Measurements from ENCODE around the gene GRM1. TPM values are rescaled to one million over a fixed set of nuclear protein-coding genes. Genes with fewer than 3 reads are reported as not detected.

GRM1 gene
- total and polyA plus RNA-seq, 2 experiments from 2014 or later: 0.29 to 0.63 TPM

- TF ChIP-seq CTCF (conservative IDR thresholded peaks at IDR 0.05; ENCODE audit: low read depth in 2 of 2) (no peak), POLR2AphosphoS5 (IDR thresholded peaks at IDR 0.05; ENCODE audit: low read depth) (no peak), STAT1 (IDR thresholded peaks at IDR 0.05; ENCODE audit: unreplicated experiment) (no peak), ZNF331 (CRISPR knock-in tag; IDR thresholded peaks at IDR 0.05; ENCODE audit: low read depth) (no peak), CREB1 (CRISPR knock-in tag; IDR thresholded peaks at IDR 0.05; ENCODE audit: low read depth) (no peak), EZH2phosphoT487 (IDR thresholded peaks at IDR 0.05; ENCODE audit: unreplicated experiment) (no peak)
- TF ChIP-seq, protein P1, sequence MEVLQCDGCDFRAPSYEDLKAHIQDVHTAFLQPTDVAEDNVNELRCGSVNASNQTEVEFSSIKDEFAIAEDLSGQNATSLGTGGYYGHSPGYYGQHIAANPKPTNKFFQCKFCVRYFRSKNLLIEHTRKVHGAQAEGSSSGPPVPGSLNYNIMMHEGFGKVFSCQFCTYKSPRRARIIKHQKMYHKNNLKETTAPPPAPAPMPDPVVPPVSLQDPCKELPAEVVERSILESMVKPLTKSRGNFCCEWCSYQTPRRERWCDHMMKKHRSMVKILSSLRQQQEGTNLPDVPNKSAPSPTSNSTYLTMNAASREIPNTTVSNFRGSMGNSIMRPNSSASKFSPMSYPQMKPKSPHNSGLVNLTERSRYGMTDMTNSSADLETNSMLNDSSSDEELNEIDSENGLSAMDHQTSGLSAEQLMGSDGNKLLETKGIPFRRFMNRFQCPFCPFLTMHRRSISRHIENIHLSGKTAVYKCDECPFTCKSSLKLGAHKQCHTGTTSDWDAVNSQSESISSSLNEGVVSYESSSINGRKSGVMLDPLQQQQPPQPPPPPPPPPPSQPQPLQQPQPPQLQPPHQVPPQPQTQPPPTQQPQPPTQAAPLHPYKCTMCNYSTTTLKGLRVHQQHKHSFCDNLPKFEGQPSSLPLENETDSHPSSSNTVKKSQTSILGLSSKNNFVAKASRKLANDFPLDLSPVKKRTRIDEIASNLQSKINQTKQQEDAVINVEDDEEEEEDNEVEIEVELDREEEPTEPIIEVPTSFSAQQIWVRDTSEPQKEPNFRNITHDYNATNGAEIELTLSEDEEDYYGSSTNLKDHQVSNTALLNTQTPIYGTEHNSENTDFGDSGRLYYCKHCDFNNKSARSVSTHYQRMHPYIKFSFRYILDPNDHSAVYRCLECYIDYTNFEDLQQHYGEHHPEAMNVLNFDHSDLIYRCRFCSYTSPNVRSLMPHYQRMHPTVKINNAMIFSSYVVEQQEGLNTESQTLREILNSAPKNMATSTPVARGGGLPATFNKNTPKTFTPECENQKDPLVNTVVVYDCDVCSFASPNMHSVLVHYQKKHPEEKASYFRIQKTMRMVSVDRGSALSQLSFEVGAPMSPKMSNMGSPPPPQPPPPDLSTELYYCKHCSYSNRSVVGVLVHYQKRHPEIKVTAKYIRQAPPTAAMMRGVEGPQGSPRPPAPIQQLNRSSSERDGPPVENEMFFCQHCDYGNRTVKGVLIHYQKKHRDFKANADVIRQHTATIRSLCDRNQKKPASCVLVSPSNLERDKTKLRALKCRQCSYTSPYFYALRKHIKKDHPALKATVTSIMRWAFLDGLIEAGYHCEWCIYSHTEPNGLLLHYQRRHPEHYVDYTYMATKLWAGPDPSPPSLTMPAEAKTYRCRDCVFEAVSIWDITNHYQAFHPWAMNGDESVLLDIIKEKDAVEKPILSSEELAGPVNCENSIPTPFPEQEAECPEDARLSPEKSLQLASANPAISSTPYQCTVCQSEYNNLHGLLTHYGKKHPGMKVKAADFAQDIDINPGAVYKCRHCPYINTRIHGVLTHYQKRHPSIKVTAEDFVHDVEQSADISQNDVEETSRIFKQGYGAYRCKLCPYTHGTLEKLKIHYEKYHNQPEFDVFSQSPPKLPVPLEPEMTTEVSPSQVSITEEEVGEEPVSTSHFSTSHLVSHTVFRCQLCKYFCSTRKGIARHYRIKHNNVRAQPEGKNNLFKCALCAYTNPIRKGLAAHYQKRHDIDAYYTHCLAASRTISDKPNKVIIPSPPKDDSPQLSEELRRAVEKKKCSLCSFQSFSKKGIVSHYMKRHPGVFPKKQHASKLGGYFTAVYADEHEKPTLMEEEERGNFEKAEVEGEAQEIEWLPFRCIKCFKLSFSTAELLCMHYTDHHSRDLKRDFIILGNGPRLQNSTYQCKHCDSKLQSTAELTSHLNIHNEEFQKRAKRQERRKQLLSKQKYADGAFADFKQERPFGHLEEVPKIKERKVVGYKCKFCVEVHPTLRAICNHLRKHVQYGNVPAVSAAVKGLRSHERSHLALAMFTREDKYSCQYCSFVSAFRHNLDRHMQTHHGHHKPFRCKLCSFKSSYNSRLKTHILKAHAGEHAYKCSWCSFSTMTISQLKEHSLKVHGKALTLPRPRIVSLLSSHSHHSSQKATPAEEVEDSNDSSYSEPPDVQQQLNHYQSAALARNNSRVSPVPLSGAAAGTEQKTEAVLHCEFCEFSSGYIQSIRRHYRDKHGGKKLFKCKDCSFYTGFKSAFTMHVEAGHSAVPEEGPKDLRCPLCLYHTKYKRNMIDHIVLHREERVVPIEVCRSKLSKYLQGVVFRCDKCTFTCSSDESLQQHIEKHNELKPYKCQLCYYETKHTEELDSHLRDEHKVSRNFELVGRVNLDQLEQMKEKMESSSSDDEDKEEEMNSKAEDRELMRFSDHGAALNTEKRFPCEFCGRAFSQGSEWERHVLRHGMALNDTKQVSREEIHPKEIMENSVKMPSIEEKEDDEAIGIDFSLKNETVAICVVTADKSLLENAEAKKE (CRISPR knock-in tag; IDR thresholded peaks at IDR 0.05): no peak
- TF ChIP-seq, protein P2, sequence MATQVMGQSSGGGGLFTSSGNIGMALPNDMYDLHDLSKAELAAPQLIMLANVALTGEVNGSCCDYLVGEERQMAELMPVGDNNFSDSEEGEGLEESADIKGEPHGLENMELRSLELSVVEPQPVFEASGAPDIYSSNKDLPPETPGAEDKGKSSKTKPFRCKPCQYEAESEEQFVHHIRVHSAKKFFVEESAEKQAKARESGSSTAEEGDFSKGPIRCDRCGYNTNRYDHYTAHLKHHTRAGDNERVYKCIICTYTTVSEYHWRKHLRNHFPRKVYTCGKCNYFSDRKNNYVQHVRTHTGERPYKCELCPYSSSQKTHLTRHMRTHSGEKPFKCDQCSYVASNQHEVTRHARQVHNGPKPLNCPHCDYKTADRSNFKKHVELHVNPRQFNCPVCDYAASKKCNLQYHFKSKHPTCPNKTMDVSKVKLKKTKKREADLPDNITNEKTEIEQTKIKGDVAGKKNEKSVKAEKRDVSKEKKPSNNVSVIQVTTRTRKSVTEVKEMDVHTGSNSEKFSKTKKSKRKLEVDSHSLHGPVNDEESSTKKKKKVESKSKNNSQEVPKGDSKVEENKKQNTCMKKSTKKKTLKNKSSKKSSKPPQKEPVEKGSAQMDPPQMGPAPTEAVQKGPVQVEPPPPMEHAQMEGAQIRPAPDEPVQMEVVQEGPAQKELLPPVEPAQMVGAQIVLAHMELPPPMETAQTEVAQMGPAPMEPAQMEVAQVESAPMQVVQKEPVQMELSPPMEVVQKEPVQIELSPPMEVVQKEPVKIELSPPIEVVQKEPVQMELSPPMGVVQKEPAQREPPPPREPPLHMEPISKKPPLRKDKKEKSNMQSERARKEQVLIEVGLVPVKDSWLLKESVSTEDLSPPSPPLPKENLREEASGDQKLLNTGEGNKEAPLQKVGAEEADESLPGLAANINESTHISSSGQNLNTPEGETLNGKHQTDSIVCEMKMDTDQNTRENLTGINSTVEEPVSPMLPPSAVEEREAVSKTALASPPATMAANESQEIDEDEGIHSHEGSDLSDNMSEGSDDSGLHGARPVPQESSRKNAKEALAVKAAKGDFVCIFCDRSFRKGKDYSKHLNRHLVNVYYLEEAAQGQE (IDR thresholded peaks at IDR 0.05; ENCODE audit: unreplicated experiment): no peak
- Histone ChIP-seq H4K20me1 (replicated peaks; ENCODE audit: insufficient read depth) (no peaks in the 10 kb centered on the region), H3K4me2 (no peak overlapping the region), H3K4me1 (ENCODE audit: insufficient read depth) (no peaks in the 10 kb centered on the region), H3K27me3 (ENCODE audit: insufficient read depth) (no peaks in the 10 kb centered on the region), H3F3A (replicated peaks; ENCODE audit: low read depth) (no peaks in the 10 kb centered on the region), H3K79me2 (replicated peaks; ENCODE audit: insufficient read depth) (no peaks in the 10 kb centered on the region), H3K27ac (ENCODE audit: low read depth) (no peak overlapping the region), H3K36me3 (ENCODE audit: insufficient read depth) (no peaks in the 10 kb centered on the region), H3K9me2 (ENCODE audit: insufficient read depth) (no peaks in the 10 kb centered on the region), H3K4me3 (no peak overlapping the region), H2AFZ (no peak overlapping the region)
- Mint-ChIP-seq H3K4me1 (no peaks in the 10 kb centered on the region; the same call in 2 of the 3 replicates), H3K4me3 (no peak overlapping the region), H3K9me3 (no peaks in the 10 kb centered on the region), H3K36me3 (ENCODE audit: low read depth) (no peaks in the 10 kb centered on the region), H3K27me3 (ENCODE audit: insufficient read depth, low read depth, poor library complexity) (no peaks in the 10 kb centered on the region), H3K27ac (no peak overlapping the region)
- no peak for DNase-seq (ENCODE audit: low spot score)
- no peak for ATAC-seq
These were observed 160.3 kb downstream of the GRM1 start for GRCh38 chr6:146189131-146189530.
